ENCODE measurements around the gene PIK3R1.
A peak's percentile ranks its signal among the peaks of the same experiment; 100 is the strongest.

PIK3R1 gene

DNA sequence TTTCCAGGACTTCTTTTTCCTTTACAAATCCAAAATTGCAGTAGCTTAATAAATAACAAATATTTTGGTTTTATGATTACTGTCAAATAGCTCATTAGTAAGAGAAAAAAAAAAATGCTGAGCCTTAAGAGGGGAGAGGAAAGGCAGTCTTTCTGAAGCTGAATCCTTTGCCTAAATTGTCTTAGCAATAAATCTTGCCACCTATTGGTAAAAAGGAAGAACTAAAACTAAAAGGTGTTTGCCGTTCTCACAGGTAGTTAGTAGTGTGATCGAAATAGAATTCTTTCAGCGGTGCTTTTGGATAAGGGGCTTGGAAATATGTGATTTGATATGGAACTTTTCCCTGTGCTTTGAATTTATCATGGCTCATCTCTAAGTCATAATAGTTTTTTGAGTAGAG is 31.2 kb downstream of the PIK3R1 start:
- Histone ChIP-seq H3K9me3 (no peaks in the 10 kb centered on the region), H3K36me3 (no peaks in the 10 kb centered on the region), H3K4me1 (peaks cover 21% of the 10 kb centered on the region), H3K4me3 (ENCODE audit: low read depth, low read length) (no peak overlapping the region), H3K27me3 (no peaks in the 10 kb centered on the region)
- no peak for DNase-seq
- TF ChIP-seq, protein P1, sequence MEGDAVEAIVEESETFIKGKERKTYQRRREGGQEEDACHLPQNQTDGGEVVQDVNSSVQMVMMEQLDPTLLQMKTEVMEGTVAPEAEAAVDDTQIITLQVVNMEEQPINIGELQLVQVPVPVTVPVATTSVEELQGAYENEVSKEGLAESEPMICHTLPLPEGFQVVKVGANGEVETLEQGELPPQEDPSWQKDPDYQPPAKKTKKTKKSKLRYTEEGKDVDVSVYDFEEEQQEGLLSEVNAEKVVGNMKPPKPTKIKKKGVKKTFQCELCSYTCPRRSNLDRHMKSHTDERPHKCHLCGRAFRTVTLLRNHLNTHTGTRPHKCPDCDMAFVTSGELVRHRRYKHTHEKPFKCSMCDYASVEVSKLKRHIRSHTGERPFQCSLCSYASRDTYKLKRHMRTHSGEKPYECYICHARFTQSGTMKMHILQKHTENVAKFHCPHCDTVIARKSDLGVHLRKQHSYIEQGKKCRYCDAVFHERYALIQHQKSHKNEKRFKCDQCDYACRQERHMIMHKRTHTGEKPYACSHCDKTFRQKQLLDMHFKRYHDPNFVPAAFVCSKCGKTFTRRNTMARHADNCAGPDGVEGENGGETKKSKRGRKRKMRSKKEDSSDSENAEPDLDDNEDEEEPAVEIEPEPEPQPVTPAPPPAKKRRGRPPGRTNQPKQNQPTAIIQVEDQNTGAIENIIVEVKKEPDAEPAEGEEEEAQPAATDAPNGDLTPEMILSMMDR (IDR thresholded peaks at IDR 0.05; ENCODE audit: low read depth, low read length) = peak; percentile 12; the same call in 1 of the 2 replicates

DNA sequence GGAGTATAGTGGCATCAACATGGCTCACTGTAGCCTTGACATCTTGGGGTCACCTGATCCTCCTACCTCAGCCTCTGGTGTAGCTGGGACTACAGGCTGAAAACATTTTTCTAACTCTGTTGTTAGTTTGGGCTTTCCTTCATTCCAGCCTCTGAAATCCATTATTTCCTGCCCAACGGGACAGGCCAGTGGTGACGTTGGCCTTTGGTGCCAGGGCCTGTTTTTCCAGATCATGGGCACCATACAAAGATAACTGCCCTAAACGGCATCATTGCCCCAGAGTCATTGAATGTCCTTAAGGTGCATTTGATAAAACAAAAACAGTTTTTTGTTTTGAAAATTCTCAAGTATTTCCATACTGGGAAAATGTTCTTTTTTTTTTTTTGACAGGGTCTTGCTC is 32.1 kb downstream of the PIK3R1 start:
- Histone ChIP-seq H3K36me3 (no peaks in the 10 kb centered on the region), H3K4me3 (ENCODE audit: low read depth, low read length) (no peak overlapping the region), H3K4me1 (peaks cover 24% of the 10 kb centered on the region), H3K27me3 (no peaks in the 10 kb centered on the region), H3K9me3 (no peaks in the 10 kb centered on the region)
- TF ChIP-seq, protein P1 (IDR thresholded peaks at IDR 0.05; ENCODE audit: low read depth, low read length) = no peak
- DNase-seq = no peak

DNA sequence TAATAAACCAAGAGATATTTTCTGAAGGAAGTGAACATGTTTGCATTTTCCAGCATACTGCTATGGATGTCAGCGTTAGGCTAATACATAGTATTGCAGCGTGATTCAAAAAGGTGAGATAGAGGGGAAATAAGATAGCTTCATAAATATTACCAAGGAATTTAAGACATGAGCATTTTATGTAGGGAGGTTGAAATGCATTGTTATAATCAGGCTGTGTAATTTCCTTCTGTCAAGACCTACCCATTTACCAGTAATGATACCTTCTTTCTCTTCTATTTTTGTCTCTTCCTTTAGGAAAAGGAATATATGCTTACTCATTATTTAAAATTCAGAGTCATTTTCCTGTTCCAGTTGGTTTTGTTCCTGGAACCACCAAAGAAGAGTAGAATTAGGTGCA is 33.3 kb downstream of the PIK3R1 start:
- no peaks in the 10 kb centered on the region for H3K9me3 ChIP-seq
- H3K4me1 ChIP-seq = peaks cover 24% of the 10 kb centered on the region
- TF ChIP-seq, protein P1 (IDR thresholded peaks at IDR 0.05; ENCODE audit: low read depth, low read length) = no peak
- H3K27me3 ChIP-seq = no peaks in the 10 kb centered on the region
- no peaks in the 10 kb centered on the region for H3K36me3 ChIP-seq
- H3K4me3 ChIP-seq (ENCODE audit: low read depth, low read length) = no peak overlapping the region
- no peak for DNase-seq

DNA sequence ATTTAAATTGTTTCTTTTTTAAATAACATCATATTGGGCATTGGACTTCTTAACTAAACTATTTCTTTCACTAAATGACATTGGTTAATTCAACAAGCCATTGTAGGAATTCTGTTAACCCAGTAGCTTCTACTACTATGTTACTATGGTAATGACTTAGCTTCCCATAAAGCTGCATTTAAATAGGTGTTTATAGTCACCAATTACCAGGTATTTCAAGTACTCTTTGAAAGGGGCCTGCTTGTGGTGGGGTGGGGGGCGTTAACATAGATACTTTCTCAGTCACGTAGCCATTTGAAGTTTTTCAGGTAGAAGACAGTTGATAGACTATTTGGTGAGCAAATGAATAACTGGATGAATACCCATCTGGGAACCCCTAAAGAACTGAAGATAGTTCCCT is 34.0 kb downstream of the PIK3R1 start:
- no peaks in the 10 kb centered on the region for H3K27me3 ChIP-seq
- DNase-seq = no peak
- no peaks in the 10 kb centered on the region for H3K36me3 ChIP-seq
- TF ChIP-seq, protein P1 (IDR thresholded peaks at IDR 0.05; ENCODE audit: low read depth, low read length) = no peak
- H3K9me3 ChIP-seq = no peaks in the 10 kb centered on the region
- H3K4me3 ChIP-seq (ENCODE audit: low read depth, low read length) = no peak overlapping the region
- peaks cover 24% of the 10 kb centered on the region for H3K4me1 ChIP-seq

DNA sequence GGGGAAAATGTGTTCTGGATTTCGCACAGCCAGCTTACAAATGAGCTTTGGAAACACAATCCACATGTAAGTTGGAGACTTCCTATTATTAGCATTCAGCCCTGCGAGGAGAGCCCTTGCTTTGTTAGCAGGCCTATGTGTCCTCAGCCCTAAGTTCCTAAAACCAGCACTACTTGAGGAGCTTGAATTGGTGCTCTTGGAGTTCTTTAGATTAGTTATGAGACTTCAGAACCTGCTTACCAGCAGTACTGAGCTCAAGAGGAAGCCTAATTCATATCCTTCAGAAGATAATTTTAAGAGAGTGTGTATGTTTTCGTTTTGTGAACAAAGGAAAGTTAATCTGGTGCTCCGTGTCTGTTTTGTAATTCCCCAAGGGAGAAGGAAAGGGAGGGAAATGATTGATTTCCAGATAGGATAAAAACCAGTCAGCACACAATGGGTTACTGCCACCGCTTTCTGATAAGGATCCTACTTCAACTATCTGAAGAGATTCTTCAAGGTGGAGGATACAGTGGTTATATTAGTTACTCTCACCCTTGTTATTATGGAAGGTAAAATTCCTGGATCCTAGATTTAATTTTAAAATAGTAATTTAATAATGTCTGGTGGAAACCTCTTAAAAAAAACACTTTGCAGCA is 35.2 kb downstream of the PIK3R1 start:
- Histone ChIP-seq H3K27me3 (no peaks in the 10 kb centered on the region), H3K4me3 (ENCODE audit: low read depth, low read length) (no peak overlapping the region), H3K9me3 (no peaks in the 10 kb centered on the region), H3K4me1 (peaks cover 30% of the 10 kb centered on the region), H3K36me3 (no peaks in the 10 kb centered on the region)
- TF ChIP-seq, protein P1 (IDR thresholded peaks at IDR 0.05; ENCODE audit: low read depth, low read length) = no peak
- DNase-seq = no peak

DNA sequence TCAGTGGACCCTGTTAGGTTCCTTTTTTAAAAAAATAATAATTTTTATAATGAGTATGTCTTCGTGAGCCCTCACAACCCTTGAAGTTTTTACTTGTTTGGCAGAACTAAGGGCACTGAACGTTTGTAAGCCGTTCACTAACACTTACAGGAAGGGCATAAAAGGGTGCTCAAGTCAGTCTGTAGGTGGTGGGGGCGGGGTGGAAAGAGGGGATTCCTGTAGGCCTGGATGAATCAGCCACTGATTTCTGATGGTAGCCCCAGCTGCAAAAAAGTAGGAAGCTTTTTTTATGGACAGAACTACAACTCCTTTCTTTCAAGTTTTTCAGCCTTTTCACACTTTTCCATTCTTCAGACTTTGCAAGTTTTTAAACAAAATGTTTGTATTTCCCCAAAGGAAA is 35.8 kb downstream of the PIK3R1 start:
- Histone ChIP-seq H3K27me3 (no peaks in the 10 kb centered on the region), H3K9me3 (no peaks in the 10 kb centered on the region), H3K36me3 (no peaks in the 10 kb centered on the region), H3K4me1 (peaks cover 31% of the 10 kb centered on the region), H3K4me3 (ENCODE audit: low read depth, low read length) (no peak overlapping the region)
- DNase-seq = no peak
- TF ChIP-seq, protein P1 (IDR thresholded peaks at IDR 0.05; ENCODE audit: low read depth, low read length) = no peak
